BLaER1 treated with 17β-estradiol and CSF1 and Interleukin-3, amounts not matched to agents 10 nM and 100 nM (cell line): ENCODE measurements around the gene S100B.
"Not testable (repeated sequence)": the region's sequence is repeated elsewhere in the genome, so short reads cannot be mapped to it uniquely, and the experiment has no call there.

ENCODE experiments used
- H3K27ac ChIP-seq, 11 experiments: shearing (Covaris generic); formaldehyde crosslinking; 2 replicates each; pipeline ENCODE4 v1.8.1; 2022
- H3K27me3 ChIP-seq, 11 experiments: shearing (Covaris generic); formaldehyde crosslinking; 2 replicates each; pipeline ENCODE4 v1.8.1; 2022
- H3K36me3 ChIP-seq, 11 experiments: shearing (Covaris generic); formaldehyde crosslinking; 2 replicates each; pipeline ENCODE4 v1.8.1; 2022
- H3K4me1 ChIP-seq, 10 experiments: shearing (Covaris generic); formaldehyde crosslinking; 2 replicates each; pipeline ENCODE4 v1.8.1; 2022
- H3K4me2 ChIP-seq, 11 experiments: shearing (Covaris generic); formaldehyde crosslinking; 2 replicates each; pipeline ENCODE4 v1.8.1; 2022
- H3K4me3 ChIP-seq, 10 experiments: shearing (Covaris generic); formaldehyde crosslinking; 2 replicates each; pipeline ENCODE4 v1.8.1; 2022
- H3K9ac ChIP-seq, 11 experiments: shearing (Covaris generic); formaldehyde crosslinking; 2 replicates each; pipeline ENCODE4 v1.8.1; 2022
- H3K9me3 ChIP-seq, 11 experiments: shearing (Covaris generic); formaldehyde crosslinking; replicated peaks in 1 of 11; 2 replicates each; pipeline ENCODE4 v1.8.1; 2022
- H4K20me1 ChIP-seq, 11 experiments: shearing (Covaris generic); formaldehyde crosslinking; 2 replicates each; pipeline ENCODE4 v1.8.1; 2022
- Cebpa-rat ChIP-seq, 11 experiments: shearing (Covaris generic); IDR thresholded peaks; 2 replicates each; pipeline ENCODE4 v1.8.1; 2022

The S100B gene

GRCh38 chr21:46585191-46585953, 19.5 kb downstream of the S100B start:
- Histone ChIP-seq H3K36me3 (peaks cover 18 to 33% (median 24%) of the 10 kb centered on the region in 11 experiments), H4K20me1 (no peaks in the 10 kb centered on the region), H3K9me3 (peaks cover 63 to 98% (median 82%) of the 10 kb centered on the region in 11 experiments), H3K4me1 (peaks cover 0 to 16% (median 12%) of the 10 kb centered on the region in 10 experiments; a peak in 15 of 20 replicates), H3K9ac (no peak overlapping the region; a peak in 3 of 22 replicates), H3K27me3 (no peaks in the 10 kb centered on the region), H3K27ac (peak overlapping the region in 6 of 11 experiments; percentile 35 to 65 (median 46); a peak in 10 of 22 replicates), H3K4me2 (peak overlapping the region in 9 of 11 experiments; percentile 31 to 77 (median 61); a peak in 18 of 22 replicates), H3K4me3 (peak overlapping the region in 3 of 10 experiments; percentile 17 to 25 (median 19); a peak in 2 of 20 replicates)
- TF ChIP-seq Cebpa-rat (IDR thresholded peaks at IDR 0.05) = no peak

- Histone ChIP-seq H3K9ac (no peak overlapping the region), H3K4me1 (peaks cover 0 to 16% (median 12%) of the 10 kb centered on the region in 10 experiments; a peak in 15 of 20 replicates), H3K4me3 (no peak overlapping the region), H3K36me3 (peaks cover 26 to 63% (median 41%) of the 10 kb centered on the region in 11 experiments), H3K4me2 (no peak overlapping the region), H3K27ac (no peak overlapping the region), H4K20me1 (no peaks in the 10 kb centered on the region), H3K9me3 (peaks cover 80 to 98% (median 93%) of the 10 kb centered on the region in 11 experiments), H3K27me3 (no peaks in the 10 kb centered on the region)
- TF ChIP-seq Cebpa-rat (IDR thresholded peaks at IDR 0.05) = no peak
These were observed 23.0 kb downstream of the S100B start for GRCh38 chr21:46581780-46582307.

GRCh38 chr21:46579394-46579793, 25.5 kb downstream of the S100B start:
- H4K20me1 ChIP-seq, H3K27me3 ChIP-seq, H3K9ac ChIP-seq, H3K4me1 ChIP-seq, H3K27ac ChIP-seq, H3K4me2 ChIP-seq, H3K4me3 ChIP-seq: not testable (repeated sequence)
- H3K9me3 ChIP-seq = peaks cover 70 to 84% (median 79%) of the 10 kb centered on the region in 11 experiments
- H3K36me3 ChIP-seq = peaks cover 26 to 71% (median 41%) of the 10 kb centered on the region in 11 experiments

GRCh38 chr21:46577786-46578185, 27.1 kb downstream of the S100B start:
- H3K4me2 ChIP-seq, H4K20me1 ChIP-seq, H3K27ac ChIP-seq, H3K27me3 ChIP-seq, H3K4me3 ChIP-seq, H3K4me1 ChIP-seq, H3K9ac ChIP-seq: not testable (repeated sequence)
- Histone ChIP-seq H3K9me3 (peaks cover 62 to 79% (median 71%) of the 10 kb centered on the region in 11 experiments), H3K36me3 (peaks cover 26 to 77% (median 47%) of the 10 kb centered on the region in 11 experiments)

GRCh38 chr21:46572850-46573249, 32.0 kb downstream of the S100B start:
- Histone ChIP-seq H3K27ac (no peak overlapping the region), H3K4me3 (no peak overlapping the region), H3K9ac (no peak overlapping the region), H3K4me1 (peaks cover 0 to 24% (median 0%) of the 10 kb centered on the region in 10 experiments; a peak in 3 of 20 replicates), H3K36me3 (peaks cover 32 to 66% (median 43%) of the 10 kb centered on the region in 11 experiments), H3K9me3 (peaks cover 32 to 50% (median 42%) of the 10 kb centered on the region in 11 experiments), H4K20me1 (no peaks in the 10 kb centered on the region), H3K4me2 (no peak overlapping the region), H3K27me3 (no peaks in the 10 kb centered on the region)
- TF ChIP-seq Cebpa-rat (IDR thresholded peaks at IDR 0.05) = no peak

- peaks cover 54 to 79% (median 65%) of the 10 kb centered on the region in 11 experiments for H3K36me3 ChIP-seq
- H3K9ac ChIP-seq = no peak overlapping the region
- H3K4me2 ChIP-seq = no peak overlapping the region
- H3K9me3 ChIP-seq = peaks cover 23 to 31% (median 27%) of the 10 kb centered on the region in 11 experiments
- H3K27me3 ChIP-seq = no peaks in the 10 kb centered on the region
- H3K4me3 ChIP-seq = no peak overlapping the region
- TF ChIP-seq Cebpa-rat (IDR thresholded peaks at IDR 0.05) = no peak
- no peak overlapping the region for H3K27ac ChIP-seq
- peaks cover 0 to 33% (median 0%) of the 10 kb centered on the region in 10 experiments; a peak in 4 of 20 replicates for H3K4me1 ChIP-seq
- no peaks in the 10 kb centered on the region; a peak in 1 of 22 replicates for H4K20me1 ChIP-seq
These were observed 34.3 kb downstream of the S100B start for GRCh38 chr21:46570631-46571030.

GRCh38 chr21:46570119-46570518, 34.8 kb downstream of the S100B start:
- Histone ChIP-seq H3K27me3 (no peaks in the 10 kb centered on the region), H3K4me2 (no peak overlapping the region), H4K20me1 (no peaks in the 10 kb centered on the region; a peak in 1 of 22 replicates), H3K4me3 (no peak overlapping the region), H3K27ac (no peak overlapping the region), H3K9ac (no peak overlapping the region), H3K9me3 (peaks cover 23 to 31% (median 27%) of the 10 kb centered on the region in 11 experiments), H3K4me1 (peaks cover 0 to 33% (median 0%) of the 10 kb centered on the region in 10 experiments; a peak in 4 of 20 replicates), H3K36me3 (peaks cover 60 to 84% (median 69%) of the 10 kb centered on the region in 11 experiments)
- TF ChIP-seq Cebpa-rat (IDR thresholded peaks at IDR 0.05) = no peak

- Histone ChIP-seq H3K27ac (no peak overlapping the region), H3K4me2 (no peak overlapping the region), H3K9me3 (peaks cover 23 to 31% (median 27%) of the 10 kb centered on the region in 11 experiments), H3K27me3 (no peaks in the 10 kb centered on the region), H4K20me1 (no peaks in the 10 kb centered on the region; a peak in 1 of 22 replicates), H3K4me1 (peaks cover 0 to 30% (median 0%) of the 10 kb centered on the region in 10 experiments; a peak in 4 of 20 replicates), H3K4me3 (no peak overlapping the region), H3K9ac (no peak overlapping the region), H3K36me3 (peaks cover 68 to 95% (median 78%) of the 10 kb centered on the region in 11 experiments)
- TF ChIP-seq Cebpa-rat (IDR thresholded peaks at IDR 0.05) = no peak
These were observed 35.8 kb downstream of the S100B start for GRCh38 chr21:46569081-46569480.

GRCh38 chr21:46568562-46568961, 36.3 kb downstream of the S100B start:
- no peaks in the 10 kb centered on the region; a peak in 1 of 22 replicates for H4K20me1 ChIP-seq
- no peak overlapping the region for H3K4me2 ChIP-seq
- no peak overlapping the region for H3K27ac ChIP-seq
- no peak for TF ChIP-seq Cebpa-rat (IDR thresholded peaks at IDR 0.05)
- peaks cover 0 to 26% (median 0%) of the 10 kb centered on the region in 10 experiments; a peak in 4 of 20 replicates for H3K4me1 ChIP-seq
- peaks cover 23 to 31% (median 25%) of the 10 kb centered on the region in 11 experiments for H3K9me3 ChIP-seq
- no peaks in the 10 kb centered on the region for H3K27me3 ChIP-seq
- no peak overlapping the region for H3K9ac ChIP-seq
- H3K36me3 ChIP-seq = peaks cover 73 to 100% (median 83%) of the 10 kb centered on the region in 11 experiments
- no peak overlapping the region for H3K4me3 ChIP-seq
